GM21390 (cell line): ENCODE measurements around the gene PRKAG1.

ENCODE experiments used
- ATAC-seq: cut with Tn5 transposase; IDR thresholded peaks from one replicate; pipeline ENCODE4 v1.9.1; 2021; ENCODE audit not compliant: unreplicated experiment

Gene PRKAG1

GRCh38 chr12:48986720-48987291 is 31.8 kb downstream of the PRKAG1 start:
- ATAC-seq: no peak

- no peak for ATAC-seq
Measured at GRCh38 chr12:48985901-48986300, 32.7 kb downstream of the PRKAG1 start.

DNA sequence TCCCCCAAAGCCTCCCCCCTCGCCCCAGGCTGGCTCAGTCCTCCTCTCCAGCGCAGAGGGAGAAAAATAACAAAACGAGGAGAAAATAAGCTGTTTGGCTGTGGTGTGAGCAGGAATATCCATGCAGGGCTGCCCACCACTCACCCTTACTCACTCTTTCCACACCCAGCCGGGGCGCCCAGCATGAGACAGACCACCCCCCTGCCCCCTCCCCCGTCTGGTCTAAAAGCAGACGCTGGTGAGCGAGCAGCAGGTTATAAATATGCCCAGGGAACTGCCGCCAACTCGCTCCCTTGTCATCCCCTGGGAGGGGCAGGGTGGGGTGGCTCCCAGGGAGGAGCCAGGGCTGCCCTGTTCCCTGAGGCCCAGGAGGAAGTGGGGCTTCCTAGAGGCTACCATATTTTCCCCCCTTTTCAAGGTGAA is 33.1 kb downstream of the PRKAG1 start:
- ATAC-seq: no peak

GRCh38 chr12:48982397-48983080 is 36.0 kb downstream of the PRKAG1 start:
- ATAC-seq: no peak

GRCh38 chr12:48981757-48982157 is 36.8 kb downstream of the PRKAG1 start:
- no peak for ATAC-seq

DNA sequence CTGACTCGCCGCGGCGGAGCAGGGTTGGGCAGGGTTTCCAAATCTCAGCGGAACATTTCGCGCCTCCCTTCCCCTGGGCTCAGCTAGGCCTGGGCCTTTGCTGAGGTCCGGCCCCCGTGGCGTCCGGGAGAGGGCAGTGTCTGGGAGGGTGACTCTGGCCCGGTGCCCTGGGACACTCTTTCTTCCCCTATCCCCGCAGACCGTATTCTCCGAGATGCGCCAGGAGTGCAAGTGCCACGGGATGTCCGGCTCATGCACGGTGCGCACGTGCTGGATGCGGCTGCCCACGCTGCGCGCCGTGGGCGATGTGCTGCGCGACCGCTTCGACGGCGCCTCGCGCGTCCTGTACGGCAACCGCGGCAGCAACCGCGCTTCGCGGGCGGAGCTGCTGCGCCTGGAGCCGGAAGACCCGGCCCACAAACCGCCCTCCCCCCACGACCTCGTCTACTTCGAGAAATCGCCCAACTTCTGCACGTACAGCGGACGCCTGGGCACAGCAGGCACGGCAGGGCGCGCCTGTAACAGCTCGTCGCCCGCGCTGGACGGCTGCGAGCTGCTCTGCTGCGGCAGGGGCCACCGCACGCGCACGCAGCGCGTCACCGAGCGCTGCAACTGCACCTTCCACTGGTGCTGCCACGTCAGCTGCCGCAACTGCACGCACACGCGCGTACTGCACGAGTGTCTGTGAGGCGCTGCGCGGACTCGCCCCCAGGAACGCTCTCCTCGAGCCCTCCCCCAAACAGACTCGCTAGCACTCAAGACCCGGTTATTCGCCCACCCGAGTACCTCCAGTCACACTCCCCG is 37.4 kb downstream of the PRKAG1 start:
- ATAC-seq: no peak

- ATAC-seq: no peak
Measured at GRCh38 chr12:48980389-48980952, 38.1 kb downstream of the PRKAG1 start.

- ATAC-seq: no peak
Measured at GRCh38 chr12:48979602-48980388, 38.8 kb downstream of the PRKAG1 start.

GRCh38 chr12:48978741-48979601 is 39.6 kb downstream of the PRKAG1 start:
- ATAC-seq: no peak

- no peak for ATAC-seq
Measured at GRCh38 chr12:48978291-48978740, 40.3 kb downstream of the PRKAG1 start, which contains the start of gene WNT1. Gene WNT1, plus strand, starts transcription at chr12:48978322. Its CDS starts 329 bp downstream, at chr12:48978651.

GRCh38 chr12:48977290-48978281 is 41.0 kb downstream of the PRKAG1 start:
- no peak for ATAC-seq

DNA sequence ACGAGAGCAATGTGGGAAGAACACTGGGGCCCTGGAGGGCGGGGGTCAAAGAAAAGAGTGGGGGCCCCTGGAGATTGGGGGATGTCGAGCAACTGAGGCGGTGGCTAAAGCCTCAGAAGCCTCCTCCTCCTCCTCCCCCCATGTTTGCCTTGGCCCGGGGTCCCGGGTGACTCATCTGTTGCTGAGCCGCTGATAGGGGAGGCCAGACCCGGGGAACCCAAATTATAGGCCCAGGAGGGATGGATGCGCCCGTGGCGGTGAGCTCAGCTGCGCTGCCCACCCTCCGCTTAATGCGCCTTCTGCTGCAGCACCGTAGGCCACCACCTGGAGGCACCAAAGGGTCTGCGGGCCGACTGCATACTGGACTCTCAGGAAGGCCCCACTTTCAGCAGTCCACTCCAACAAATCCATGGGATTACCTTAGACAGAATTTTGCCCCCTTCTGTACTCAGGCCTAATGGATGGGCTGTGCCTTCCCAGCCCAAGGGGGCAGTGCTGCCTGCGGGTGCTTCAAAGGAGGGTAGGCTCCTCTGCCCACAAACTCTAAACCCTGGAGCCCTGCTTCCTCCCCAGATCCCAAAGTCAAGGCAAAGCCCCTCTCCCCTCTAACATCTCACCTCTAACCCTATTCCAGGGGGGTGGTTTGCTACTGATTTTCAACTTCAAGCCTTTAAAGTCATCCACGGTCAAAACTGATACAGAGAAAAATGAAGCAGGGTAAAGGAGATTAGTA is 44.5 kb downstream of the PRKAG1 start:
- ATAC-seq: no peak

GRCh38 chr12:48973531-48973930 is 45.0 kb downstream of the PRKAG1 start:
- ATAC-seq: no peak

GRCh38 chr12:48972952-48973483 is 45.6 kb downstream of the PRKAG1 start:
- no peak for ATAC-seq

DNA sequence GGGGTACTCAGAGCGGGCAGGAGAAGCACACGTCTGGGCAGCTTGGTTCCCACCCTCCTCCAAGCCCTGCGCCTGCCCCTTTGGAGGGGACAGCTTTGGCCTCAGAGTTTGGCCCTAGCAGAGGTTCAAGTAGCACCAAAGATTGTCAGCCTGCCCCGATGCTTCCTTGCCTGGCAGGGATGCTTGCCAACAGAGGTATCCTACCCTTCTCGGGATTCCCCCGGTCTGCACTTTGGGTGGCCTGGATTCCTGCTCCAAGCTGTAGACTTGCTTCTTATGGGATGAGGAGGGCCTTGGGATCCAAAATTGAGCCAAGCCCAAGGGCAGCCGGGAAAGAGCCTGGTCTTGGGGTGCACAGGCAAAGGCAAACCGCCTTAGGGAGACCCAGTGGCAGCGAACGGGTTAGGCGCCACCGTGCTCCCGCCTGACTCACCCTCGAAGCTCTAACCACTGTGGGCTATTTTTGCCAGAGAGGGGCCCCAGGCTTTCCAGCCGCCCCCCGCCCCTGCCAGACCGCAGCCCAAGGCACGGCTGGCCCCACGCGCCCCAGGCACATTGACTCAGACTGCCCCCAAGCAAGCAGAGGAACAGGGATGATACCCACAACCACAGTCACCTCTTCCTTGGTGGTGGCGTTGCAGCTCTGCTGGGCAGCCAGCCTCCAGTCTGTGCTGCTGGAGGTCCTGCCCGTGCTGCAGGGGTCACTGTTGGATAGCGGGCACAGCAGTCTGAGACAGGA is 46.2 kb downstream of the PRKAG1 start:
- no peak for ATAC-seq

GRCh38 chr12:48970702-48971334 is 47.8 kb downstream of the PRKAG1 start:
- no peak for ATAC-seq
